Activated naive CD8-positive, alpha-beta T cell treated with anti-CD3 and anti-CD28 coated beads, Interleukin-2, amount 50 U/mL, for 16 hours (primary cell): ENCODE results near the gene RSRC1.

Experiments used
- DNase-seq: peaks from one replicate; pipeline ENCODE4 v3.0.0-alpha.2; 2020; ENCODE audit warnings: low read depth, low spot score

RSRC1 gene

GRCh38 chr3:158573714-158574113 is 463.8 kb downstream of the RSRC1 start:
- DNase-seq: no peak

GRCh38 chr3:158574646-158575045 is 464.8 kb downstream of the RSRC1 start:
- DNase-seq: no peak

GRCh38 chr3:158590223-158590622 is 480.3 kb downstream of the RSRC1 start:
- DNase-seq: no peak
